HG03060 (cell line): Measurements from ENCODE around the gene PRR27.
"Not testable (repeated sequence)": the region's sequence is repeated elsewhere in the genome, so short reads cannot be mapped to it uniquely, and the experiment has no call there.

ENCODE experiments used
- ATAC-seq: cut with Tn5 transposase; IDR thresholded peaks from one replicate; pipeline ENCODE4 v1.9.1; 2021; ENCODE audit warnings: low read depth, moderate number of reproducible peaks; ENCODE audit not compliant: unreplicated experiment

PRR27 gene

DNA sequence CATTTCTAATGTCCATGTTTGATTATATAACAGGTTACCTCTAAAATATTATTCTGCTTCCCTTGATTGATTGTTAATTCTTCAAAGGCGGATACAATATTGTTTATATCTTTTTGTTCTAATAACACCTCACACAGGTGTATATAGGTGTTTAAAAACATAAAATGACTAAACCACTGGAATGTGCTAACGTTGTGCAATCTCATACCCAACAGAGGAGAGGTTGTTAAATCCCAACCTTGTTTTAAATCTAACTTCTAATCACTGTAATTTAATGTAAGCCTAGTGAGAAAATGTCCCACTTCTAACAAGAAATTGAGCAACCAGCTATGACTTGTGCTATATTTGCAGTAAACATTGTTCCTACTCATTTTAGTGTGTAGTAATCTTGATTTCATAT is 42.8 kb downstream of the PRR27 start:
- no peak for ATAC-seq

DNA sequence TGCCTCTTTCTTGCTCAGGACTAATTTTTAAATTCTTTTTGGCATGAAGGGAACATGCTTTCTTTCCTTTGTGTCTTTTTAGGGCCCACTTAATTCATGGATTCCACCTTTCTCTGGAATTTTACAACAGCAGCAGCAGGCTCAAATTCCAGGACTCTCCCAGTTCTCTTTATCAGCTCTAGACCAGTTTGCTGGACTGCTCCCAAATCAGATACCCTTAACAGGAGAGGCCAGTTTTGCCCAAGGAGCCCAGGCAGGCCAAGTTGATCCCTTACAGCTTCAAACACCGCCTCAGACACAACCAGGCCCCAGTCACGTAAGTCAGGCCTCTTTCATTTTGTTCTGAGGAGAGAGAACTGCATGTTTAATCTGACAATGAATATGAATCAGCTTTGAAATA is 43.8 kb downstream of the PRR27 start:
- no peak for ATAC-seq

GRCh38 chr4:70203601-70204000 is 49.6 kb downstream of the PRR27 start:
- no peak for ATAC-seq

DNA sequence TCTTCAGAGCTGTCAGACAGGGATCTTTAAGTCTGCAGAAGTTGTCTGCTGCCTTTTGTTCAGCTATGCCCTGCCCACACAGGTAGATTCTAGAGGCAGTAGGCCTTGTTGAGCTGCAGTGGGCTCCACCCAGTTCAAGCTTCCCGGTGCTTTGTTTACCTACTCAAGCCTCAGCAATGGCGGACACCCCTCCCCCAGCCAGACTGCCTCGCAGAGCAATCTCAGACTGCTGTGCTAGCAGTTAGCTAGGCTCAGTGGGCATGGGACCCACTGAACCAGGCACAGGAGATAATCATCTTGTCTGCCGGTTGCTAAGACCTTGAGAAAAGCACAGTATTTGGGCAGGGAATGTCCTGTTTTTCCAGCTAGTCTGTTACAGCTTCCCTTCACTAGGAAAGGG is 58.7 kb downstream of the PRR27 start:
- ATAC-seq: not testable (repeated sequence)
